Measurements from ENCODE around the gene STAB2.

Gene STAB2

GRCh38 chr12:103748875-103749274 is 161.8 kb downstream of the STAB2 start:
- no peak for TF ChIP-seq TCF12 (IDR thresholded peaks at IDR 0.05; ENCODE audit: low read depth)
- no peak for TF ChIP-seq YY1 (IDR thresholded peaks at IDR 0.05; ENCODE audit: low read depth)
- TF ChIP-seq ZBTB7A (IDR thresholded peaks at IDR 0.05; ENCODE audit: low read depth), result no peak
- TF ChIP-seq FOXM1 (IDR thresholded peaks at IDR 0.05; ENCODE audit: borderline replicate concordance, low read depth), result no peak
- no peak for TF ChIP-seq CREB1 (IDR thresholded peaks at IDR 0.05; ENCODE audit: low read depth)
- no peak for TF ChIP-seq TEAD4 (IDR thresholded peaks at IDR 0.05)
- no peak for TF ChIP-seq EP300 (IDR thresholded peaks at IDR 0.05; ENCODE audit: borderline replicate concordance)
- TF ChIP-seq TAF1 (IDR thresholded peaks at IDR 0.05; ENCODE audit: low read depth), result no peak
- TF ChIP-seq MAX (IDR thresholded peaks at IDR 0.05), result no peak
- no peak for TF ChIP-seq NFIC (IDR thresholded peaks at IDR 0.05)
- no peak for TF ChIP-seq EGR1 (IDR thresholded peaks at IDR 0.05)
- no peak for TF ChIP-seq REST (IDR thresholded peaks at IDR 0.05; ENCODE audit: low read depth)
- no peak for TF ChIP-seq RAD21 (IDR thresholded peaks at IDR 0.05; ENCODE audit: low read depth)
- TF ChIP-seq USF1 (IDR thresholded peaks at IDR 0.05), result no peak

- TF ChIP-seq RAD21 (IDR thresholded peaks at IDR 0.05; ENCODE audit: low read depth), result no peak
- TF ChIP-seq MAX (IDR thresholded peaks at IDR 0.05), result no peak
- TF ChIP-seq CREB1 (IDR thresholded peaks at IDR 0.05; ENCODE audit: low read depth), result no peak
- no peak for TF ChIP-seq EP300 (IDR thresholded peaks at IDR 0.05; ENCODE audit: borderline replicate concordance)
- TF ChIP-seq NFIC (IDR thresholded peaks at IDR 0.05), result no peak
- no peak for TF ChIP-seq TEAD4 (IDR thresholded peaks at IDR 0.05)
- no peak for TF ChIP-seq CEBPB (IDR thresholded peaks at IDR 0.05)
- no peak for TF ChIP-seq ZBTB7A (IDR thresholded peaks at IDR 0.05; ENCODE audit: low read depth)
- no peak for TF ChIP-seq FOXM1 (IDR thresholded peaks at IDR 0.05; ENCODE audit: borderline replicate concordance, low read depth)
- no peak for TF ChIP-seq YY1 (IDR thresholded peaks at IDR 0.05; ENCODE audit: low read depth)
- no peak for TF ChIP-seq EGR1 (IDR thresholded peaks at IDR 0.05)
- TF ChIP-seq USF1 (IDR thresholded peaks at IDR 0.05), result no peak
- TF ChIP-seq TAF1 (IDR thresholded peaks at IDR 0.05; ENCODE audit: low read depth), result no peak
- TF ChIP-seq REST (IDR thresholded peaks at IDR 0.05; ENCODE audit: low read depth), result no peak
- TF ChIP-seq TCF12 (IDR thresholded peaks at IDR 0.05; ENCODE audit: low read depth), result no peak
Observed at GRCh38 chr12:103751171-103751570, 164.1 kb downstream of the STAB2 start.

- TF ChIP-seq TEAD4 (IDR thresholded peaks at IDR 0.05) (no peak), TCF12 (IDR thresholded peaks at IDR 0.05; ENCODE audit: low read depth) (no peak), MAX (IDR thresholded peaks at IDR 0.05) (no peak), REST (IDR thresholded peaks at IDR 0.05; ENCODE audit: low read depth) (no peak), EGR1 (IDR thresholded peaks at IDR 0.05) (no peak), CREB1 (IDR thresholded peaks at IDR 0.05; ENCODE audit: low read depth) (no peak), FOXM1 (IDR thresholded peaks at IDR 0.05; ENCODE audit: borderline replicate concordance, low read depth) (no peak), EP300 (IDR thresholded peaks at IDR 0.05; ENCODE audit: borderline replicate concordance) (no peak), TAF1 (IDR thresholded peaks at IDR 0.05; ENCODE audit: low read depth) (no peak), USF1 (IDR thresholded peaks at IDR 0.05) (no peak), CEBPB (IDR thresholded peaks at IDR 0.05) (no peak), YY1 (IDR thresholded peaks at IDR 0.05; ENCODE audit: low read depth) (no peak), ZBTB7A (IDR thresholded peaks at IDR 0.05; ENCODE audit: low read depth) (no peak)
Observed at GRCh38 chr12:103751600-103751999, 164.5 kb downstream of the STAB2 start.

GRCh38 chr12:103755425-103755824 is 168.4 kb downstream of the STAB2 start:
- TF ChIP-seq CEBPB (IDR thresholded peaks at IDR 0.05) (no peak), ZBTB7A (IDR thresholded peaks at IDR 0.05; ENCODE audit: low read depth) (no peak), NFIC (IDR thresholded peaks at IDR 0.05) (no peak), RAD21 (IDR thresholded peaks at IDR 0.05; ENCODE audit: low read depth) (no peak), REST (IDR thresholded peaks at IDR 0.05; ENCODE audit: low read depth) (no peak), TCF12 (IDR thresholded peaks at IDR 0.05; ENCODE audit: low read depth) (no peak), EGR1 (IDR thresholded peaks at IDR 0.05) (no peak), CREB1 (IDR thresholded peaks at IDR 0.05; ENCODE audit: low read depth) (no peak), TEAD4 (IDR thresholded peaks at IDR 0.05) (no peak), USF1 (IDR thresholded peaks at IDR 0.05) (no peak)

All from Ishikawa (cell line).